GM19452 (cell line): ENCODE results near the gene IFNA17.
A peak's percentile ranks its signal among the peaks of the same experiment; 100 is the strongest.
"Not testable (repeated sequence)": the region's sequence is repeated elsewhere in the genome, so short reads cannot be mapped to it uniquely, and the experiment has no call there.

Source experiments
- ATAC-seq: cut with Tn5 transposase; IDR thresholded peaks from one replicate; pipeline ENCODE4 v1.9.1; 2021; ENCODE audit not compliant: unreplicated experiment

Gene IFNA17

DNA sequence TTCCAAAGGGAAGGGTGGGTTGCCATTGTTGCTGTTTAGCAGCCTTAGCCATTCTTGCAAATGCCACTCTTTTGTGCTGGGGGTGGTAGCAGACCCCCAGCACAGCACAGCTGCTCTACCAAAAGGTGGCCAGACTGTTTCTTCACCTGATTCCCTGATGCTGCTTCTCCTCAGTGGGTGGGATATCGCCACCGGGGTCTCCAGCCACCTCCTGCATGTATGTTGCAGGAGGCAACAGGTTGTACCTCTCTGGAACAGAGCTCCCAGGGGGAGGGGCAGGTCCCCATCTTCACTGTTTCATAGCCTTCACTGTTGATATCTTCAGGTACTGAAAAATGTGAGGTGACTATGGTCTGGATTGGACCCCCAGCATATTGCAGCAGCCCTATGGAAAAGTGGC is 17.2 kb downstream of the IFNA17 start:
- not testable (repeated sequence) for ATAC-seq

DNA sequence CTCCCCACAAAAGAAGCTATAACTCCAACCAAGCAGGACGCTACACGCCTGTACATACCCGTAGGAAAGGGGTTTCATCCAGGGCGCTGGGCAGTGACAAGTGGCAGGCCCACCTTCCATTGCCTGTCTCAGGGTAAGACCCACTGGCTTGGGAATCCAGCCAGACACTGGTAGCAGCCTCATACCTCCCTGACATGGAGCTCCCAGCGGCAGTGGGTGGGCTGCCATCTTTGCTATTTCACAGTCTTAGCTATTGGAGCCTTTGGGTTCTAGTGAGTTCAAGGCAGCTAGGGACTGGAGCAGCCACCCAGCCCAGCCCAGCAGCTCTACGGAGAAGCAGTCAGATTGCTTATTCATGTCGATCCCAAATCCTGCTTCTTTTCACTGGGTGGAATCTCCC is 17.7 kb downstream of the IFNA17 start:
- no peak for ATAC-seq

DNA sequence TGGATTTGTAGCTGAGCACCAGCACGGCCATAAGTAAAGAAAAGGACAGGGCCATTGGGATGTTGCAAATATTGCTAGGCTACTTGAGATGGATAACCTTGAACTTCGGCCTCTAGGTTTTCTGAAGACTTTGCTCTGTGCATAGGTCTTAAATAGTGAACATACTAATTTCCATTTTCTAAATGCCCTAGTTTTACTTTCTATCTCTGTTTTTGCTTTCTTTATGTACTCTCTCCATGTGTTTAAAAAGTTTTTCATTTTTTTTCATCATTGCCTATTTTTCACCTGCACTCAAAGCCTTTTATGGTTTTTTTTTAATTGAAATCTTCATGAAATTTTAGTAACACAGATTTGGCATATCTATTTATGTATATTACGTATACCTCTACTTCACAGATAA is 21.0 kb downstream of the IFNA17 start, which contains the start of gene IFNA10:
IFNA10 (minus strand) TSS at position 101 of the 400 bp plus-strand sequence; CDS start at position 55, 46 bp downstream.
- not testable (repeated sequence) for ATAC-seq

DNA sequence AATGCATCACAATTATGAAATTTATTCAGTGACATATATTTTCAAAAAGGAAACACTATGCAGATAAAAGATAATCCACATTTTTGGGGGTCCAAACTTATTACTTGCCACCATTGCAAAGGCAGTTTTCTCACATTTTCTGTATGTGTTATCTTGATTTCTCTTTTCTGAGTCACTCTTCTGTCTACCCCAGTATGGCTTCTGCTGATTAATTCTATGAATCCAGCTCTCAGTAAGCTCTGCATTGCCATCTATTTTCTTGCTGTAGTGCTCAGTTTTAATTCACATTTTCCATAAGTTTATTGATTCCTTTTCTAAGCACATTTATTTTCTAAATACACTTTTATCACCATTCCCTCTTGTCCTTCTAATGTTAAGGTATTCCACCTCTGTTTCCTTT is 22.8 kb downstream of the IFNA17 start:
- ATAC-seq: no peak

DNA sequence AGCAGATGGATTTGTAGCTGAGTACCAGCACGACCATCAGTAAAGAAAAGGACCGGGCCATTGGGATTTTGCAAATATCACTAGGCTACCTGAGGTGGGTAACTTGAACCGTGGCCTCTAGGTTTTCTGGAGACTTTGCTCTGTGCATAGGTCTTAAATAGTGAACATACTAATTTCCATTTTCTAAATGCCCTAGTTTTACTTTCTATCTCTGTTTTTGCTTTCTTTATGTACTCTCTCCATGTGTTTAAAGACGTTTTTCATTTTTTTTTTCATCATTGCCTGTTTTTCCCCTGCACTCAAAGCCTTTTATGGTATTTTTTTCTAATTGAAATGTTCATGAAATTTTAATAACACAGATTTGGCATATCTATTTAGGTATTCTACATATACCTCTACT is 25.9 kb downstream of the IFNA17 start, which contains the start of gene IFNA7:
IFNA7 (minus strand) TSS at position 101 of the 400 bp plus-strand sequence; CDS start at position 61, 40 bp downstream.
- ATAC-seq: not testable (repeated sequence)

DNA sequence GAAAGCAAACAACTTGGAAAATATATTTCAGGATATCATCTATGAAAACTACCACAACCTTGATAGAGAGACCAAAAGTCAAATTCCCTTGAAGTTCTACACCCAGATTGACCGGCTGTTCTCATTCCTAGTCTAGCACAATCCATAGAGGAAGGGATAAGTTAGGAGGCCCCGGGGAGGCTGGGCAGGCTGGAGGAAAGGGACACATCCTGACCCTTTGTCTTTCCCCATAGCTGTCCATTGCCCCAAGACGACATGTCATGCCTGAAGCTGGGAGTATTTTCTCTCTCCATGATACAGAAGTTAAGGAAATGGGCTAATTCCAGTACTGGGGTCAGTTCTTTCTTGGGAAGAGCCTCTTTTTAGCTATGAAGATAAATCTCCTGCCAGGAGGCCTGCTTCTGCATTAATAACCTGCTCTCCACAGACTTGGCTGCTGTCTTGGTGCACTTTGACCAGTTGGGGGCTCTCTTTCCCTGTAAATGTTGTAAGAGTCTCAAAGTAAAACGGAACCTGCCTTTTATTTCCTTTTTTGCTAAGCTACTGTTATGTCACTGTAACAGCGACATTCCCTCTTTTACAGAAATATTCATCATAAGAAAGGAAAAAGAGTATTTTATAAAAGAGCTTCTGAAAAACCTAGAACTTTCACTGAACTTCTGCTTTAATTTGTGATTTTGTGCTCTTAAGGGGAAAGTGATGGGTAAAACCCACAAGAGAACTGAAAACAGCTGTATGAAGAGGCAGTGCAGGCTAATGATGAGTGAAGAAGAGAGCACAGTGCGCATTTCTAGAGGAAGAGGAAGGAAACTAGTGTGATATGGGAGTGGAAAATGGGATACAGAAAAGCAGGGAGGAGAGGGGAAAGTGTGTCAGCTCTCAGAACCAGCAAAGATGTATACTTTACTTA is 32.9 kb downstream of the IFNA17 start:
- peak; percentile 98 for ATAC-seq

DNA sequence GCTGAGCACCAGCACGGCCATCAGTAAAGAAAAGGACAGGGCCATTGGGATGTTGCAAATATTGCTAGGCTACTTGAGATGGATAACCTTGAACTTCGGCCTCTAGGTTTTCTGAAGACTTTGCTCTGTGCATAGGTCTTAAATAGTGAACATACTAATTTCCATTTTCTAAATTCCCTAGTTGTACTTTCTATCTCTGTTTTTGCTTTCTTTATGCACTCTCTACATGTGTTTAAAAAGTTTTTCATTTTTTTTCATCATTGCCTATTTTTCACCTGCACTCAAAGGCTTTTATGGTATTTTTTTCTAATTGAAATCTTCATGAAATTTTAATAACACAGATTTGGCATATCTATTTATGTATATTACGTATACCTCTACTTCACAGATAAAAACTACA is 40.5 kb downstream of the IFNA17 start, which contains the start of gene IFNA4:
IFNA4 (minus strand) TSS at position 101 of the 400 bp plus-strand sequence; CDS start at position 45, 56 bp downstream.
- ATAC-seq: not testable (repeated sequence)

DNA sequence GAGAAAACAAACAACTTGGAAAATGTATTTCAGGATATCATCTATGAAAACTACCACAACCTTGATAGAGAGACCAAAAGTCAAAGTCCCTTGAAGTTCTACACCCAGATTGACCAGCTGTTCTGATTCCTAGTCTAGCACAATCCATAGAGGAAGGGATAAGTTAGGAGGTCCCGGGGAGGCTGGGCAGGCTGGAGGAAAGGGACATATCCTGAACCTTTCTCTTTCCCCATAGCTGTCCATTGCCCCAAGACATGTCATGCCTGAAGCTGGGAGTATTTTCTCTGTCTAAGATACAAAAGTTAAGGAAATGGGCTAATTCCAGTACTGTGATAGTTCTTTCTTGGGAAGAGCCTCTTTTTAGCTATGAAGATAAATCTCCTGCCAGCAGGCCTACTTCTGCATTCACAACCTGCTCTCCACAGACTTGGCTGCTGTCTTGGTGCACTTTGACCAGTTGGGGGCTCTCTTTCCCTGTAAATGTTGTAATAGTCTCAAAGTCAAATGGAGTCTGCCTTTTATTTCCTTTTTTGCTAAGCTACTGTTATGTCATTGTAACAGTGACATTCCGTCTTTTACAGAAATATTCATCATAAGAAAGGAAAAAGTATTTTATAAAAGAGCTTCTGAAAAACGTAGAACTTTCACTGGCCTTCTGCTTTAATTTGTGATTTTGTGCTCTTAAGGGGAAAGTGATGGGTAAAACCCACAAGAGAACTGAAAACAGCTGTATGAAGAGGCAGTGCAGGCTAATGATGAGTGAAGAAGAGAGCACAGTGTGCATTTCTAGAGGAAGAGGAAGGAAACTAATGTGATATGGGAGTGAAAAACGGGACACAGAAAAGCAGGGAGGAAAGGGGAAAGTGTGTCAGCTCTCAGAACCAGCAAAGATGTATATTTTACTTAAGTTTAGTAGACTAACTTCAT is 44.9 kb downstream of the IFNA17 start:
- peak; percentile 96 for ATAC-seq
